ENCODE measurements around the gene UBASH3A.

The UBASH3A gene

DNA sequence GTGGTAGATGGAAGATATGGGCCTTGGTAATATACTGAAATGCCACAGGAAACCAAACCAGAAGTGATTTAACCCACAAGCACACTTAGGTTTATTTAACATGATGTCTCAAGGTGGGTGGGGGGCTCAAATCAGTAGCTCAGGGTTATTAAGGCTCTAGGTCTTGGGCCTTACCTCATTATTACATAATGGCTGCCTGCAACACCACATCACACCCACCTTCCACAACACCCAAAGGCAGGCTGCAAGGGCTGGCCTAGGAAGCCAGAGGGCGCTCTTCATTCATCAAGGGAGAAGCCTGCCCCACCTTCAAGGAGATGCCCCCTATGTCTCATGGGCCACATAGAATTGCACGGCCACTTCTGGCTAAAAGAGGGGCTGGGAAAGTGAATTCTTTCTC lies 43.4 kb upstream of the UBASH3A start:
- TF ChIP-seq, protein P1, sequence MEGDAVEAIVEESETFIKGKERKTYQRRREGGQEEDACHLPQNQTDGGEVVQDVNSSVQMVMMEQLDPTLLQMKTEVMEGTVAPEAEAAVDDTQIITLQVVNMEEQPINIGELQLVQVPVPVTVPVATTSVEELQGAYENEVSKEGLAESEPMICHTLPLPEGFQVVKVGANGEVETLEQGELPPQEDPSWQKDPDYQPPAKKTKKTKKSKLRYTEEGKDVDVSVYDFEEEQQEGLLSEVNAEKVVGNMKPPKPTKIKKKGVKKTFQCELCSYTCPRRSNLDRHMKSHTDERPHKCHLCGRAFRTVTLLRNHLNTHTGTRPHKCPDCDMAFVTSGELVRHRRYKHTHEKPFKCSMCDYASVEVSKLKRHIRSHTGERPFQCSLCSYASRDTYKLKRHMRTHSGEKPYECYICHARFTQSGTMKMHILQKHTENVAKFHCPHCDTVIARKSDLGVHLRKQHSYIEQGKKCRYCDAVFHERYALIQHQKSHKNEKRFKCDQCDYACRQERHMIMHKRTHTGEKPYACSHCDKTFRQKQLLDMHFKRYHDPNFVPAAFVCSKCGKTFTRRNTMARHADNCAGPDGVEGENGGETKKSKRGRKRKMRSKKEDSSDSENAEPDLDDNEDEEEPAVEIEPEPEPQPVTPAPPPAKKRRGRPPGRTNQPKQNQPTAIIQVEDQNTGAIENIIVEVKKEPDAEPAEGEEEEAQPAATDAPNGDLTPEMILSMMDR (IDR thresholded peaks at IDR 0.05; ENCODE audit: low read depth, low read length) = 0 out of 2 replicates have a peak, but pooled peaks have one; percentile 16
- no peak for DNase-seq
- Histone ChIP-seq H3K4me1 (no peaks in the 10 kb centered on the region), H3K4me3 (ENCODE audit: low read depth, low read length) (no peak overlapping the region), H3K36me3 (no peaks in the 10 kb centered on the region), H3K27me3 (peaks cover 31% of the 10 kb centered on the region), H3K9me3 (no peaks in the 10 kb centered on the region)

DNA sequence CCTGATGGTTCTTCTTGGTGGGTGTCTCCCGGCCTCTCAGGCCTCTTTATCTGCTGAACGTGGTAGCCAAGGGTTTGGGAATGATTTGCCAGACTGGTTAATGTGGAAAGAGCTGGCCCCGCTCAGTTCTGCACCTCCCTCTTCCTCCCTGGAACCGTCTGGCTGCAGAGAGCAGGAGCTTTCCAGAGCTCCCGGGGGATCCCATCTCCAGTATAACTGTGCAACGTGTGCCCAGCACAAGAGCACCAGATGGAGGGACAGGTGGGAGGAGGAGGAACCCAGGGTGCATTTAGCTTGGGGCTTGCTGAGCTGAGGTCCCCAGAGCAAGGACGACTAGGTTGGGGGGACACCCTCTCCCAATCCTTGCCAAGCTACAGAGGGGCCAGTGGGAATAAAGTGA lies 42.4 kb upstream of the UBASH3A start:
- Histone ChIP-seq H3K4me3 (ENCODE audit: low read depth, low read length) (no peak overlapping the region), H3K4me1 (no peaks in the 10 kb centered on the region), H3K27me3 (peaks cover 31% of the 10 kb centered on the region), H3K36me3 (no peaks in the 10 kb centered on the region), H3K9me3 (no peaks in the 10 kb centered on the region)
- DNase-seq = no peak
- TF ChIP-seq, protein P1 (IDR thresholded peaks at IDR 0.05; ENCODE audit: low read depth, low read length) = no peak

DNA sequence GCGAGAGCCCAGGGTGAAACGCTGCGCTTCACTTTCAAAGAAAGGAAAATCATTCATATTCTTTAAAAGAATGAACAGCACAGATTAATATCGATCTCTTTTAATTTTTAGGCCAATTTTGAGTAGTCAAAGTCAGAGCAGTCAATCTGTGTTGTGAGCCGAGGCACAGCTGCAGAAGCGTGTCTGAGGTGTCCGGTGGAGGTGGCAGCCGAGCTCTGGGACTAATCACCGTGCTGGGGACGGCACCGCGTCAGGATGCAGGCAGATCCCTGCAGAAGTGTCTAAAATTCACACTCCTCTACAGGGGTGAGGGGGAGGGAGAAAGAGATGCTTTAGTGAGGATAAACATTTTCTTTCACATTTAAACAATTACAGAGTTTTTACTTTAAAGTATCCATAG lies 41.5 kb upstream of the UBASH3A start:
- Histone ChIP-seq H3K27me3 (peaks cover 31% of the 10 kb centered on the region), H3K4me3 (ENCODE audit: low read depth, low read length) (no peak overlapping the region), H3K4me1 (no peaks in the 10 kb centered on the region), H3K36me3 (no peaks in the 10 kb centered on the region), H3K9me3 (no peaks in the 10 kb centered on the region)
- TF ChIP-seq, protein P1 (IDR thresholded peaks at IDR 0.05; ENCODE audit: low read depth, low read length) = no peak
- no peak for DNase-seq

DNA sequence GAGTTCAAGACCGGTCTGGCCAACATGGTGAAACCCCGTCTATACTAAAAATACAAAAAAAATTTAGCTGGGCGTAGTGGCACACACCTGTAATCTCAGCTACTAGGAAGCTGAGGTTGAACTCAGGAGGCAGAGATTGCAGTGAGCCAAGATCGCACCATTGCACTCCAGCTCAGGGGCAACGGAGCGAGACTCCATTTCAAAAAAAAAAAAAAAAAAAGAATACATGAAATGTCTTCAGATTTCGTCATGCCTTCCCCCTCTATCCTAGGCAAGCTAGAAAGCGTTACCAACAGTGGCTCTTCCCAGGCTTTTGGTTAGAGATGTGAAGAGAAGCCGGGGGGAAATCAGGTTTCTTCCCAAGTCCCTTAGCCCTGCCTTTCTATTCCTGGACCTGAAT lies 41.0 kb upstream of the UBASH3A start:
- TF ChIP-seq, protein P1 (IDR thresholded peaks at IDR 0.05; ENCODE audit: low read depth, low read length) = no peak
- Histone ChIP-seq H3K9me3 (no peaks in the 10 kb centered on the region), H3K4me3 (ENCODE audit: low read depth, low read length) (no peak overlapping the region), H3K4me1 (no peaks in the 10 kb centered on the region), H3K27me3 (peaks cover 31% of the 10 kb centered on the region), H3K36me3 (no peaks in the 10 kb centered on the region)
- no peak for DNase-seq

DNA sequence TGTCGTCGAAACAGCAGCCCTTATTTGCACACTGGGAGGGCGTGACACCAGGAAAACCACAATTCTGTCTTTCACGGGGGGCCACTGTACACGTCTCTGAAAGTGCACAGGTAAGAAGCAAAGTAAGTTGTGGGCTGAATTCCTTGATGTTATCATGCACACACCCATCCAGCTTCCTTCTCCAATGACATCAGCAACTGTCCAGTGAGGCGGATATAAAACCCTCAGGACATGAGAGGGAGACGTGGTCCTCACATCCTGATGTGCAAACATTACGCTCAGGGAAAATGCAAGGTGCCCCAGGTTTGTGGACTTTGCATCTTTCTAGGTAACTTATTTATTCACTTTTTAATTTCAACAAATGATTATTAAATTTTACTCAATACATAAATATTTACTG lies 40.4 kb upstream of the UBASH3A start:
- Histone ChIP-seq H3K9me3 (no peaks in the 10 kb centered on the region), H3K27me3 (peaks cover 31% of the 10 kb centered on the region), H3K36me3 (no peaks in the 10 kb centered on the region), H3K4me3 (ENCODE audit: low read depth, low read length) (no peak overlapping the region), H3K4me1 (no peaks in the 10 kb centered on the region)
- DNase-seq = no peak
- TF ChIP-seq, protein P1 (IDR thresholded peaks at IDR 0.05; ENCODE audit: low read depth, low read length) = no peak

DNA sequence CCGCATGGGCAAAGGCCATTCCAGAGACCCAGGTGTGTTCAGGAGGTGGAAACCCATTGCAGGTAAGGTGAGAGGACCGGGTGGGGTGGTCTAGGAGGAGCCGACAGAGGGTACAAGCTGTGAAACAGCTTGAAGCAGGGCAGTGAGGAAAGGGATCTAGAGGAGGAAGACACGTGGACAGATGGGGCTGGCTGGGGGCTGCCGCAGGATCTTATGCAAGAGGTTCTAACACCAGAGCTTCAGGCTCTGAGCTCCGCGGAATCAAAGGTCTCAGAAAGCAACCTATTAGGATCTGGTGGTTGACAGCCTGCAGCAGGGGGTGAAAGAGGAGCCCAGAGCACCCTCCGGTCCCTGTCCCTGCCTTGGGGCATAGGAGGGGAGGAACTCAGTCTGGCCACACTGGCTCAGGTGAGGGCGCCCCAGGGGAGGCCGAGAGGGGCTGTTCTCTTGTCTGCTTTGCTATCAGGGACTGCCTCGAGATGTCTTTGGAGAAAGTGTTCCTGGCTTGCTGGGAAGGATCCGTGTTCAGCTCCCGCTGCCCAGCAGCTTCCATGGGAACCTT lies 39.3 kb upstream of the UBASH3A start:
- TF ChIP-seq, protein P1 (IDR thresholded peaks at IDR 0.05; ENCODE audit: low read depth, low read length) = no peak
- peaks cover 31% of the 10 kb centered on the region for H3K27me3 ChIP-seq
- H3K4me1 ChIP-seq = no peaks in the 10 kb centered on the region
- no peaks in the 10 kb centered on the region for H3K36me3 ChIP-seq
- H3K9me3 ChIP-seq = no peaks in the 10 kb centered on the region
- no peak overlapping the region for H3K4me3 ChIP-seq (ENCODE audit: low read depth, low read length)
- no peak for DNase-seq

All from BE2C (cell line).